Gastroesophageal sphincter (tissue), 4 donors: Measurements from ENCODE around the gene ARMH1. TPM values are rescaled to one million over a fixed set of nuclear protein-coding genes. Genes with fewer than 3 reads are reported as not detected.

Experiments
- small RNA-seq, 4 donors: library from RNA; depleted of rRNA; stranded (forward); fragments of <200 nt; gene quantifications; one replicate each; pipeline ENCODE3, GENCODE V24; 2016
- total RNA-seq, 4 donors: library from RNA; depleted of rRNA; stranded (reverse); fragments of >200 nt; gene quantifications; one replicate each; pipeline ENCODE4 v1.1.0, GENCODE V29; 2016

Gene ARMH1
- total RNA-seq, 4 donors from 2014 or later, result 0.66 to 3.0 (median 1.3) TPM

Small RNA genes lying within 50 kb of the gene (small RNA-seq; reads per million reads assigned to genes)
- 1.3 to 3.2 (median 1.9) reads per million in 4 donors for gene RNU5D-1
- gene RNU5F-1, result 0 to 1.6 (median 0.41) reads per million in 4 donors

Other genes with a start within 250 kb of the ARMH1 start
- 1 to 10 TPM; 3.9 to 8.3 (median 4.7) TPM for gene TMEM53, start 233 bp upstream of the ARMH1 start, total RNA-seq
- not detected for gene RNU5D-1, start 56.5 kb downstream of the ARMH1 start, total RNA-seq
- 1 to 10 TPM in 1 of 4 donors, under 1 TPM in 3; 0.40 to 2.2 (median 0.72) TPM for gene KIF2C, start 65.1 kb downstream of the ARMH1 start, total RNA-seq
- gene RPS8, start 100.8 kb downstream of the ARMH1 start, total RNA-seq, result 1,000 to 10,000 TPM; 1,157 to 3,010 (median 2,305) TPM
- gene BEST4, start 113.5 kb downstream of the ARMH1 start, total RNA-seq, result under 1 TPM in 2 of 4 donors, not detected in 2; 0.15 to 0.31 TPM
- gene PLK3, start 125.7 kb downstream of the ARMH1 start, total RNA-seq, result 10 to 100 TPM in 3 of 4 donors, 1 to 10 TPM in 1; 9.4 to 31.2 (median 12.0) TPM
- gene DYNLT4, start 132.6 kb downstream of the ARMH1 start, total RNA-seq, result 1 to 10 TPM in 1 of 4 donors, not detected in 3; 1.4 TPM
- 10 to 100 TPM in 1 of 4 donors, 1 to 10 TPM in 2, under 1 TPM in 1; 0.22 to 12.1 (median 5.6) TPM for gene BTBD19, start 133.8 kb downstream of the ARMH1 start, total RNA-seq
- gene PTCH2, start 168.5 kb downstream of the ARMH1 start, total RNA-seq, result 1 to 10 TPM in 2 of 4 donors, under 1 TPM in 2; 0.54 to 1.9 (median 1.1) TPM